H9 (cell line): ENCODE data around the gene ATP6V0A4. TPM values are rescaled to one million over a fixed set of nuclear protein-coding genes. Genes with fewer than 3 reads are reported as not detected.

ENCODE experiments used
- DNase-seq: peaks from one replicate; pipeline ENCODE4 v3.0.0-alpha.2; 2017
- H2AFZ ChIP-seq: one replicate; pipeline ENCODE4 v1.6.1; 2013; ENCODE audit warnings: mild to moderate bottlenecking, low read length, control low read depth, moderate library complexity
- H2AK5ac ChIP-seq: 2 replicates; pipeline ENCODE4 v1.6.1; 2013; ENCODE audit warnings: low read length, control low read depth, mixed read lengths; ENCODE audit not compliant: insufficient read length
- H2BK120ac ChIP-seq: one replicate; pipeline ENCODE4 v1.6.1; 2013; ENCODE audit warnings: low read depth, mild to moderate bottlenecking, low read length, control low read depth, inconsistent platforms; ENCODE audit not compliant: poor library complexity, severe bottlenecking
- H2BK12ac ChIP-seq: 2 replicates; pipeline ENCODE4 v1.6.1; 2013; ENCODE audit warnings: low read length, control low read depth, mixed read lengths, low read depth; ENCODE audit not compliant: insufficient read length
- H2BK15ac ChIP-seq: 2 replicates; pipeline ENCODE4 v1.6.1; 2013; ENCODE audit warnings: low read depth, low read length, control low read depth
- H2BK20ac ChIP-seq: one replicate; pipeline ENCODE4 v1.6.1; 2013; ENCODE audit warnings: low read depth, mild to moderate bottlenecking, low read length, control low read depth, inconsistent platforms; ENCODE audit not compliant: poor library complexity, severe bottlenecking
- H2BK5ac ChIP-seq: 2 replicates; pipeline ENCODE4 v1.6.1; 2013; ENCODE audit warnings: low read length, control low read depth, mixed read lengths; ENCODE audit not compliant: insufficient read length
- H3K14ac ChIP-seq: 2 replicates; pipeline ENCODE4 v1.6.1; 2013; ENCODE audit warnings: low read length, control low read depth; ENCODE audit not compliant: insufficient read depth
- H3K18ac ChIP-seq: 2 replicates; pipeline ENCODE4 v1.6.1; 2013; ENCODE audit warnings: low read depth, mild to moderate bottlenecking, mixed read lengths, low read length, control low read depth; ENCODE audit not compliant: insufficient read length
- H3K23ac ChIP-seq: 2 replicates; pipeline ENCODE4 v1.6.1; 2013; ENCODE audit warnings: low read length, control low read depth, mixed read lengths, low read depth; ENCODE audit not compliant: insufficient read length
- H3K23me2 ChIP-seq: 2 replicates; pipeline ENCODE4 v1.6.1; 2013; ENCODE audit warnings: low read depth, mild to moderate bottlenecking, mixed read lengths, low read length, control low read depth; ENCODE audit not compliant: insufficient read length, poor library complexity, severe bottlenecking
- H3K27ac ChIP-seq: 2 replicates; pipeline ENCODE4 v1.5.1; 2013; ENCODE audit warnings: low read length, control low read depth, mixed read lengths, low read depth; ENCODE audit not compliant: insufficient read length
- H3K27me3 ChIP-seq: 2 replicates; pipeline ENCODE4 v1.6.1; 2013; ENCODE audit warnings: low read length, control low read depth, inconsistent platforms; ENCODE audit not compliant: insufficient read depth
- H3K4ac ChIP-seq: 2 replicates; pipeline ENCODE4 v1.6.1; 2013; ENCODE audit warnings: low read depth, mild to moderate bottlenecking, control low read depth, inconsistent platforms, low read length, moderate library complexity
- H3K4me1 ChIP-seq: 2 replicates; pipeline ENCODE4 v1.6.1; 2013; ENCODE audit warnings: low read length, control low read depth, inconsistent platforms; ENCODE audit not compliant: insufficient read depth
- H3K4me2 ChIP-seq: 2 replicates; pipeline ENCODE4 v1.6.1; 2013; ENCODE audit warnings: low read length, control low read depth, mixed read lengths; ENCODE audit not compliant: insufficient read length, insufficient read depth
- H3K56ac ChIP-seq: 2 replicates; pipeline ENCODE4 v1.6.1; 2013; ENCODE audit warnings: low read depth, mild to moderate bottlenecking, mixed read lengths, low read length, control low read depth; ENCODE audit not compliant: insufficient read length
- H3K79me1 ChIP-seq: 2 replicates; pipeline ENCODE4 v1.6.1; 2013; ENCODE audit warnings: low read depth, mild to moderate bottlenecking, moderate library complexity, low read length, control low read depth, inconsistent platforms; ENCODE audit not compliant: insufficient read depth, poor library complexity, severe bottlenecking
- H3K79me2 ChIP-seq: 2 replicates; pipeline ENCODE4 v1.6.1; 2013; ENCODE audit warnings: low read length, control low read depth, inconsistent platforms; ENCODE audit not compliant: insufficient read depth
- H3K9ac ChIP-seq: 2 replicates; pipeline ENCODE4 v1.6.1; 2013; ENCODE audit warnings: low read length, control low read depth, mixed read lengths; ENCODE audit not compliant: insufficient read length; ENCODE audit errors: extremely low read depth
- H3K9me3 ChIP-seq: one replicate; pipeline ENCODE4 v1.6.1; 2013; ENCODE audit warnings: low read depth, low read length, inconsistent platforms; ENCODE audit not compliant: control insufficient read depth
- H3T11ph ChIP-seq: one replicate; pipeline ENCODE4 v1.6.1; 2013; ENCODE audit warnings: mild to moderate bottlenecking, low read length, control low read depth, inconsistent platforms
- H4K20me1 ChIP-seq: one replicate; pipeline ENCODE4 v1.6.1; 2013; ENCODE audit not compliant: control insufficient read depth, insufficient read length, insufficient read depth
- H4K5ac ChIP-seq: 2 replicates; pipeline ENCODE4 v1.6.1; 2013; ENCODE audit warnings: low read depth, mild to moderate bottlenecking, mixed read lengths, low read length, control low read depth; ENCODE audit not compliant: insufficient read length
- H4K8ac ChIP-seq: replicated peaks from 2 replicates; pipeline ENCODE4 v1.6.1; 2013; ENCODE audit warnings: low read length, control low read depth, mixed read lengths, low read depth; ENCODE audit not compliant: insufficient read length
- H4K91ac ChIP-seq: 2 replicates; pipeline ENCODE4 v1.6.1; 2013; ENCODE audit warnings: low read depth, mild to moderate bottlenecking, moderate library complexity, mixed read lengths, low read length, control low read depth; ENCODE audit not compliant: insufficient read length
- H3K27ac Mint-ChIP-seq, 3 experiments: 2 replicates in 2 of 3; 3 replicates in 1 of 3; pipeline ENCODE4 v1.8.0; 2020 to 2021; ENCODE audit warnings: mixed read lengths in 3 of 3, mild to moderate bottlenecking in 1 of 3, moderate library complexity in 1 of 3
- H3K27me3 Mint-ChIP-seq: 2 replicates; pipeline ENCODE4 v1.8.0; 2021; ENCODE audit warnings: low read depth, mild to moderate bottlenecking, moderate library complexity, mixed read lengths
- H3K36me3 Mint-ChIP-seq, 3 experiments: 2 replicates in 2 of 3; 3 replicates in 1 of 3; pipeline ENCODE4 v1.8.0; 2020 to 2021; ENCODE audit warnings: low read depth in 3 of 3, mixed read lengths in 3 of 3; ENCODE audit not compliant: insufficient read depth in 1 of 3
- H3K4me1 Mint-ChIP-seq, 2 experiments: 2 replicates each; pipeline ENCODE4 v1.8.0; 2020; ENCODE audit warnings: mixed read lengths in 2 of 2
- H3K4me3 Mint-ChIP-seq, 2 experiments: 2 replicates in 1 of 2; 3 replicates in 1 of 2; pipeline ENCODE4 v1.8.0; 2020 to 2021; ENCODE audit warnings: mild to moderate bottlenecking in 2 of 2, mixed read lengths in 2 of 2, moderate library complexity in 1 of 2
- H3K9me3 Mint-ChIP-seq, 2 experiments: 2 replicates in 1 of 2; 3 replicates in 1 of 2; pipeline ENCODE4 v1.8.0; 2020; ENCODE audit warnings: mild to moderate bottlenecking in 2 of 2, mixed read lengths in 2 of 2, moderate library complexity in 1 of 2
- WGBS: extraction: QIAGEN DNeasy Blood & Tissue Kit; methylation state at CpG from one replicate; pipeline ENCODE4 v1.1.7; 2013; ENCODE audit warnings: missing lambda C conversion rate, low lambda C conversion rate, mixed read lengths; ENCODE audit not compliant: insufficient read length; ENCODE audit errors: extremely low coverage; 5-methylcytosine and 5-hydroxymethylcytosine counted together
- total RNA-seq: library from RNA; stranded (reverse); gene quantifications from 2 replicates; pipeline ENCODE4 v1.2.1, GENCODE V29; 2021
- TF ChIP-seq, protein P1 (sequence below): fragments of 200-600 bp; sonication (generic); conservative IDR thresholded peaks from 3 replicates; pipeline ENCODE4 v1.8.0; 2021; ENCODE audit warnings: antibody characterized with exemption, mild to moderate bottlenecking

Gene ATP6V0A4
- total RNA-seq, 1 experiment from 2014 or later: 0.79 TPM

DNA sequence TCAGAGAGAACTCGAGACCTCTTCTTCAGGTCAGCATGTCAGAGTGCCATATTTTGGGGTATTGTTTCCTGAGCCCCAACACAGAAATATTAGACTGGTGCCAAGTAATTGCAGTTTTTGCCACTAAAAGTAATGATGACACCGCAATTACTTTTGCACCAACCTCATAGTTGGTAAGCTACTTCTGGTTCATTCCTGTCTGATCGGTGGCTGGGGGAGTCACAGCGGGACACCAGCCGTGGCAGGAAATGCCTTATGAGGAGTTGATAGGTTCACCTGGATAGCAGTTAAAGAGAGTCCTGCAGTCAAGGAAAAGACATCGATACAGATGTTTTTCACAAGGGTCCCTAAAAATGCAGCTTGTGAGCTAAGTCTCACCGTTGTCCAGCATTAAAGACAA, 23.9 kb upstream of the ATP6V0A4 start:
- Mint-ChIP-seq H3K36me3 (no peaks in the 10 kb centered on the region; a peak in 2 of 7 replicates), H3K27me3 (no peaks in the 10 kb centered on the region), H3K4me3 (no peak overlapping the region), H3K9me3 (peaks cover 0 to 3% of the 10 kb centered on the region in 2 experiments; a peak in 2 of 5 replicates), H3K4me1 (peaks cover 0 to 7% of the 10 kb centered on the region in 2 experiments; a peak in 3 of 4 replicates), H3K27ac (peak overlapping the region in 1 of 3 experiments; percentile 46; a peak in 1 of 7 replicates)
- H2BK12ac ChIP-seq: no peak overlapping the region
- no peak overlapping the region for H3K14ac ChIP-seq
- H3K56ac ChIP-seq: no peak overlapping the region
- H3K79me1 ChIP-seq: no peaks in the 10 kb centered on the region
- no peak overlapping the region for H4K8ac ChIP-seq
- H2BK5ac ChIP-seq: no peak overlapping the region
- H2BK15ac ChIP-seq: no peak overlapping the region
- no peak overlapping the region for H2BK120ac ChIP-seq
- no peak overlapping the region for H3K4me2 ChIP-seq
- no CpG with 5 or more reads among the region's 7 CpGs for WGBS
- H3K79me2 ChIP-seq: no peaks in the 10 kb centered on the region
- H3K9ac ChIP-seq: no peak overlapping the region
- no peaks in the 10 kb centered on the region for H4K20me1 ChIP-seq
- H2BK20ac ChIP-seq: no peak overlapping the region
- H4K91ac ChIP-seq: no peak overlapping the region
- H2AFZ ChIP-seq: no peak overlapping the region
- no peak overlapping the region for H3K4ac ChIP-seq
- no peak for DNase-seq
- no peak overlapping the region for H2AK5ac ChIP-seq
- peaks cover 4% of the 10 kb centered on the region for H3K4me1 ChIP-seq
- no peaks in the 10 kb centered on the region for H3K27me3 ChIP-seq
- no peak overlapping the region for H3K18ac ChIP-seq
- no peaks in the 10 kb centered on the region for H3K9me3 ChIP-seq
- H3K23ac ChIP-seq: no peak overlapping the region
- H4K5ac ChIP-seq: no peak overlapping the region
- H3K23me2 ChIP-seq: no peaks in the 10 kb centered on the region
- H3K27ac ChIP-seq: no peak overlapping the region
- TF ChIP-seq, protein P1, sequence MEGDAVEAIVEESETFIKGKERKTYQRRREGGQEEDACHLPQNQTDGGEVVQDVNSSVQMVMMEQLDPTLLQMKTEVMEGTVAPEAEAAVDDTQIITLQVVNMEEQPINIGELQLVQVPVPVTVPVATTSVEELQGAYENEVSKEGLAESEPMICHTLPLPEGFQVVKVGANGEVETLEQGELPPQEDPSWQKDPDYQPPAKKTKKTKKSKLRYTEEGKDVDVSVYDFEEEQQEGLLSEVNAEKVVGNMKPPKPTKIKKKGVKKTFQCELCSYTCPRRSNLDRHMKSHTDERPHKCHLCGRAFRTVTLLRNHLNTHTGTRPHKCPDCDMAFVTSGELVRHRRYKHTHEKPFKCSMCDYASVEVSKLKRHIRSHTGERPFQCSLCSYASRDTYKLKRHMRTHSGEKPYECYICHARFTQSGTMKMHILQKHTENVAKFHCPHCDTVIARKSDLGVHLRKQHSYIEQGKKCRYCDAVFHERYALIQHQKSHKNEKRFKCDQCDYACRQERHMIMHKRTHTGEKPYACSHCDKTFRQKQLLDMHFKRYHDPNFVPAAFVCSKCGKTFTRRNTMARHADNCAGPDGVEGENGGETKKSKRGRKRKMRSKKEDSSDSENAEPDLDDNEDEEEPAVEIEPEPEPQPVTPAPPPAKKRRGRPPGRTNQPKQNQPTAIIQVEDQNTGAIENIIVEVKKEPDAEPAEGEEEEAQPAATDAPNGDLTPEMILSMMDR: no peak
- no peak overlapping the region for H3T11ph ChIP-seq
